HG02571 (cell line): ENCODE results near the gene ZNF148.
"Not testable (repeated sequence)": the region's sequence is repeated elsewhere in the genome, so short reads cannot be mapped to it uniquely, and the experiment has no call there.

Experiments
- ATAC-seq: cut with Tn5 transposase; IDR thresholded peaks from one replicate; pipeline ENCODE4 v1.9.1; 2021; ENCODE audit warnings: mild to moderate bottlenecking, moderate library complexity; ENCODE audit not compliant: unreplicated experiment

Gene ZNF148

DNA sequence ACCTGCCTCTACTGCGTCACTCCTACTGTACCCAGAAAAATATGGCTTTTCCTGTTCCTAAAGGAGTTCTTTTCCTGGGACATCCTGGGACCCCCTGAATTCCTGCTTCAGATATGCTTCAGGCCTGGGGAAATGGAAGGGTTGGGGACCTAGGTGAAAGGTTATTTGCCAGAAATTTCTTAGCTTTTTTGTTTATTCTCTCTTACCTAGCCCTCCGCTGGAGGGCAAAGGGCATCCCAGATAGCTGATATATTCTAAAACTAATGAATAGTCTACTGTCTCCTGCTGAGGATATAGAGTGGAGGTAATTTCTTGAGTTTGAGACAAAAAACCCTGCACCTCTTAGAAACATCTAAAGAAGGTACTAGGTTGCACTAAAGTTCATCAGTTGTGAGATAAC, 3.6 kb upstream of the ZNF148 start:
- ATAC-seq, result no peak

DNA sequence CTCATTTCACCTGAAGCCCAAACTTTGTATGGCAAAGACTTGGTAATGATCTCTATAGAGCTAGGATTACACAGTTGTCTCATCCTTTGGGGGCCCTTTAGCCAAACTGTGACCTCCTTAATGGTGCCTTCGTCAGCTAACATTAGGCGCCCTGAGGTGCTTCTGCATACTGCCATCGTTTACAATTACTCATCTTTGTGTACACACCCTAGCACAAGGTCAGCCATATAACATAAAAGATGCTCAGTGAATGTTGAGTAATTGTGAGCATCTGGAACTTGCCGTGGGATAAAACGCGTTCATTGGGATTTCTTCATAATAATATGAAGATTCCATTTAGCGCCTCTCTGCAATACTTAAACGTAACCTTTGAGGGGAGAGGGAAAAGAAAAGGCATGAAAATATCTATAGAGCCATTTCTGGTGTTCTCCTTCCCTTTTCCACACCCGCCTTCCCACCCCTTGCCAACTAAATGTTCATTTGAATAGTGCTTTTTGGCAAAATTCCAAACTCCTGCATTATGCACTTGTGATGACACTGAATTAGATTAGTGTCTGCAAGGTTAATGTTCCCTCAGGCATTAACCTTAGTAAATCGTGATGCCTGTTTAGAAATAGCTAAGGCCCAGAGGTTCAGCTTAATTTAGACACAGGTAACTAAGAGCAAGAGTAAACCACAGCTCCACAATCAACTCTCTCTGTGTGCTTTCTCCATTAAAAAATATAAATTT, 990 bp upstream of the ZNF148 start:
- no peak for ATAC-seq

DNA sequence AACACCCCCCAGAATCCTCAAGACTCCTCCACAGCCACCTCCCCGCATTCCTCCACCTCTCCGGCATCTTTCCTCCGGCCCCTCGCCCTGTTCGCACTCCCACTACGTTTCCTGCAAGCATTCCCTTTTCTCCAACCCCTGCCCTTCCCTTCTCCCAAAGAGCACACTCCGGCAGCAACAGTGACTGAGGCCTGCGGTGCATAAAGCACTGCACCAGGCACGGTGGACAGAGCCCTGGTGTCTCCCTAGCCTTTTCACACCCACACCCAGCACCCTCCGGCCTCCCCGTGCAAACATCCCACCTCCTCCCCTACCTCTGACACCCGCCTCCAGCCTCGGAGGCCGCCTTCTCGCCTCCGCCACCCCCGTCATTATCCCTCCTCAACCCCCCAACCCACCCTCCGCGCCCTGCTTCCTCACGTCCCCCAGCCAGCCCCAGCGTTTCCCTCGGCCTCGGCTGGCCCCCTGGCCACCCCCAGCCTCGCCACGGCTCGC, 577 bp downstream of the ZNF148 start:
- ATAC-seq, result peak; percentile 23

DNA sequence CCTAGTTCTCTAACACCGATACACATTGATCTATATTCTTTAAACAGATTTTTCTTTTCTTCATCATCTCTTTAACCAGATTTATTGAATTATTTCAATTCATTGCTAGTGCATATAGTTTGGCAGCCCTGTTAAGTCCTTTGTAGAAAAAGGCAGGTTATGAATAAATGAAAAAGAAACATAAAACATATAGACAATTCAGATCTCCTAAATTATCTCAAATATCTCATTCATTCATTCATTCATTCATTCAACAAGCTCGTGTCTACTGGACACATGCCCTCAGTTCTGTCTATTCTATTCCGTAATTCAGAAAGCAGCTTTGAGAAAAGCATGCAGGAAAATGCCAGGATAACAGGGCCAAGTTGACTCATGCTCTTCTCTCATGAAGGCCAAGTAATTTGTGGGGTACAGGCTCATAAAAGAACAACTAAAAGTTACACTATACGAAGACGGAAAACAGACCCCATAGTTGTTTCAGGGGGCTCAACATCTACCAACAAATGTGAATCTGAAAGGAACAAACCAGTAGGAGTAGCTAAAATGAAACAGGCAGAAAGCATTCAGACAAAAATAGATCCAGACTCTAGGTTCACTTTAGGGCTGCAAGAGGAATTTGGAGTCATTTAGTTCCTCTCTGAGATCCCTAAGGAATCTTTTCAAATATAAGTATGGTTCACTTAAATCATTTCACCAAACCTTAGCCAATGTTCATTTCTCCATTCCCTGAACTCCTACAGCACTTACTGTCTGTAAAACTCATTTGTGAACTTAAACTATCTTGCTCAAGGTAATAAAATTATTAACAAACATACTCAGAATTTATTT, 7.5 kb downstream of the ZNF148 start:
- no peak for ATAC-seq

DNA sequence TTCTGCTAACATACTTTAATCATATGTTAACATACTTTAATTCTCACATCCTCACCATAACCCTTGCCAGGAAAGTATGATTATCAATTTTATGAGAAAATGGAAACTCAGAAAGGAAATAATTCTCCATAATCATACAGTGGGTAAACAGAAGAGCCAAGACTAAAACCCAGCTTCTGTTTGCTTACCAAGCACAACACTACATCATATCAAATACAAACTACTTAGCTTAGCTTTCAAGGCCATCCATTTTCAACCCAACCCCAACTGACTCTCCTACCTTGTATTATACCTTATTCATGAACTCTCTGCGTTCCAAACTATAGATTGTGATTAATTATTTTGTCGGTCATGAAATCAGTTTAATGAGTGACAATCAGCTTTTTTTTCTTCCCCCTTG, 9.0 kb downstream of the ZNF148 start:
- ATAC-seq, result no peak

DNA sequence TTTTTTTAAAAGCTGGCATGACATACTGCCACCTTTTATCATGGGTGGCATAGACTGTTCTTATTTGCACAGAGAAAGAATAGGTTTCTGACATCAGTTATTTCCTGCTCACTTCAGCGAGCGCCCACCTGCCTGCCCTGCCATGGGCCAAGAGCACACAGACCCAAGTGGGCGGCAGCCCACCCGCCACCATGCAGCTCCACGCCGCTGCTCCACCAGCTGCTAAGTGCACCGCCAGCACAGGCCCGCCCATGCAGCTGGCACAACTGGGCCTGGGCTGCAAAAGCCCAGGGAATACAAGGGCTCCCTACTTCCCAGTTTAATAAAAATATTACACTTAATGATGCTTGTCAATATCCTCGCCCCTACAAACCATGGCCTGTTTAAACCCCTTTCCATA, 15.4 kb downstream of the ZNF148 start:
- ATAC-seq, result no peak

DNA sequence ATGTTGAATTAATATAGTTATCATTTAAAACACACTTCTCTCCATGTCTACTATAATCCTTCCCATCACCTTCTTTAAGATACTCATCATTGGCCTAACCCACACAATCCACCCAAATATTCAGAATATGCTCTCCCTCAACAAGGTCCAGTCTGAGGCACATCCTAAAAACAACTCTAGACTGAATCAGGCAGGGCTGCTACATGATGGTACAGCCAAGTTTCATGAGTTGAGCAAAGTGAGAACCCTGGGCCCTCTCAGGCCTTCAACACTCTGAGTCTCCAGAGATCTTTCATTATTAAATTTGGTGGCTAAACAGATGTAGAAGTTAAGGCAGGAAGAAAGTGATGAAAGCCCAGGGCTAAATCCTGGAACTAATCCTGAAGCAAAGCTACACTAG, 16.2 kb downstream of the ZNF148 start:
- no peak for ATAC-seq

DNA sequence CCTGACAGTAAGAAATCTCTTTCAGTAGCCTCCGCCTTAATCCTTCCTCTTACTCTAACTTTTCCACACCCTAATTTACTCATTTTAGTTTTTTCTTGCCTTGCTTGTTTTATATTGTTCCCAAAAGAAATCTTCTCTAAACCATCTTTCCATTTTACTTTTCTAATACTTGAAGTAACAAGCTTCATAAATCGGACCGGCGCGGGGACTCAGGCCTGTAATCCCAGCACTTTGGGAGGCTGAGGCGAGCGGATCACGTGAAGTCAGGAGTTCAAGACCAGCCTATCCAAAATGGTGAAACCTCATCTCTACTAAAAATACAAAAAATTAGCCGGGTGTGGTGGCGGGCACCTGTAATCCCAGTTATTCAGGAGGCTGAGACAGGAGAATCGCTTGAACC, 17.3 kb downstream of the ZNF148 start:
- no peak for ATAC-seq

DNA sequence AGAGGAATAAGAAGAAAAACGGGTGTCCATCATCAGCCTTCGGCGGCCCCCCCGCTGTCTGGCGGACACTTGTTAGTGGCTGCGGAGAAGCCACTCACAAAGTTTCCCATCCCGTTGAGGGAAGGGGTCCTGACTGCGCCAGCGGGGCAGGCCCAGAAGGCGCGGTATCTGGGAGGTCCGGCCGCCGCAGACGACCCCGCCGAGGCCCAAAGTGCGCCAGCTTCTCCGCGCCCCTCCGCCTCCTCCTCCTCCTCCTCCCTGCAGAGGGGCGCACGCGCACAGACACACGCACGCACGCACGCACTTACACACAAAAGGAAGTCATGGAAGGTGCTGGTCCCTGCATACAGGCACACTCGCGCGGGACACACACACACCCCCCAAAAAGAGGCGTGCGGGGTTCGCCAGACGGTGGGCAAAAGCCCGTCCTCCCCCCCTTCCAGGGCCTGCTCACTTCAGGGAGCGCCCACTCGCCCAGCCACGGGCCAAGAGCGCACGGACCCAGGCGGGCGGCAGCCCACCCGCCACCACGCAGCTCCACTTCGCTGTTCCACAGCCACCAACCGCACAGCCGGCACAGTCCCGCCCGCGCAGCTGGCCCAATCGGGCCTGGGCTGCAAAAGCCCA, 18.0 kb downstream of the ZNF148 start:
- ATAC-seq, result peak; percentile 70

DNA sequence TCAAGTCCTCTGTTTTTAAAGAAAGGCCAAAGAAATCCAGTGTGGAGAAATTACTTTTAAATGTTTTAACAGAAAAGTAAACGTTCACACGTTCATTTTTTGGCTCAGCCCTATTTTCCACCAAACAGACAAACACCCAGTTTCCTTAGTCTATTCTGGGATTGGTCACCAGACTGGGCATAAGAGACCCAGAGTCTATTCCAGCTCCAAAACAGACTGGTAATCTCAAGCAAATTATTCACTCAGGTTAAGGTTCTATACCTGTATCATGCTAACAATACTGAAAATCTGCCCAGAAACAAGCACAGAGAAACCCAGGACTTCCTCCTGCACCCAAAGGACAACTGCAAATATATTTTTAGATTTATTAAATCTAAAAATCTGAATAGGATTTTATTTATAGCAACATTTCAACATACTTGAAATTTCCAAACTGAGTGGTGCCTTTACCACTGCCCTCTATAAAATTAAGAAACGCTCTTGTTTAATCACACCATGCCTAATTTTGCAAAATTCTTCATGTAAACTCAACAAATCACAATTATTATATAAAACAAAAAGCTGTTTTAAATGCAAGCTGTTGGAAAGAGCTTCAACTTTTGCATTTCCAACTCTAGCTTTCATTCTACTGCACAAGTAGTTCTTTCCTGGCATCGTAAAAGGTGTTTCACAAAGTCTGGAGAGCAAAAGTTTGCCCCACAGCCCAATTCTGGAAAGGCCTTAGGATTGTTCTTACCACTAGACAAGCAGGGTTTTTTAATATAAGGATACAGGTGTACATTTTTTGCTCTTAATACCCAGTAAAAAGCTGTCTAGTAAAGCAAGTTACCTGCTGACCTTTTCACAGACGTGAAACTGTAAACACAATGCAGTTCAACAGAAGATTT, 18.7 kb downstream of the ZNF148 start:
- no peak for ATAC-seq

DNA sequence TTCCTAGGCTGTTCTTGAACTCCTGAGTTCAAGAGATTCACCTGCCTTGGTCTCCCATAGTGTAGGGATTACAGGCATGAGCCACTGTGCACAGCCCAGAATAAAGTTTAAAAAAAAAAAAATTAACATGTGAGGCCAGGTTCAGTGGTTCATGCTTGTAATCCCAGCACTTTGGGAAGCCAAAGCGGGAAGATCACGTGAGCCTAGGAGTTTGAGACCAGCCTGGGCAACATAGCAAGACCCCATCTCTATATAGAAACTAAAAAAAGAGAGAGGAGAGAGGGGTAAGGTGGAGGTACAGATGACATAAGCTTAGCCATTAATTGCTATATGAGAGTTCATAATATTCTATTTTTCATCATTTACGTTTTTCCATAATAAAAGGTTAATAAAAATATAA, 21.5 kb downstream of the ZNF148 start:
- no peak for ATAC-seq

DNA sequence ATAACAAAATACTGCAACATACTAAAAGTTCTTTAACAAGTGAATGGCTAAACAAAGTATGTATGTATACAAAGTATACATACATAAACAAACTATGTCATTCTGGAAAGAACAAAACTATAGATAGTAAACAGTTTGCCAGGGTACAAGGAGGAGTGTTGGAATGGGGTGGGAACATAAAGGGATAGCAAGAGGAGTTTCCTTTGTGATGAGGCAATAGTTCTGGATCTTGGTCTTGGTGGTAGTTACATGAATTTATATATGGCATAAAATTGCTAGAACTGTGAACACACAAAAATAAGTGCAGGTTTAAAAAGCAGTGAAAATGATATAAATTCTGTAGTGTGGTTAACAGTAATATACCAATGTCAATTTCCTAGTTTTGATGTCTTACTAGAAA, 22.0 kb downstream of the ZNF148 start:
- ATAC-seq, result no peak

DNA sequence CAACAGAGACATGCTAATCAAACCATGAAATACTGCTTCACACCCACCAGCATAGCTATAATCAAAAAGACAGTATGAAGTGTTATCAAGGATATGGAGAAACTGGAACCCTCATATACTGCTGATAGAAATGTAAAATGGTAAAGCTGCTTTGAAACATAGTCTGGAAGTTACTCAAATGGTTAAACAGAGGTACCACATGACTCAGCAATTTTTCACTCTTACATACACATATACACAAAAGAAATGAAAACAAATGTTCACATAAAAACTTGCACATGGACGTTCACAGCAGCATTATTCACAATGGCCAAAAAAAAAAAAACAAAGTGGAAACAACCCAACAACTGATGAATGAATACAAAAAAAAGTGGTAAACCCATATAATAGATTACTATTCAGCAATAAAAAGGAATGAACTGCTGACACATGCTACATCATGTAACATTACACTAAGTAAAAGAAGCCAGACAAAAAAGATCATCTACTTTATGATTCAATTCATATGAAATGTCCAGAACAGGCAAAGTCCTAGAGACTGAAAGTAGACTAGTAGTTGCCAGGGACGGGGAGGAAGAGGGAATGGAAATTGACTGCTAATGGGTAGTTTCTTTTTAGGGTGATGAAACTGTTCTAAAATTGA, 23.2 kb downstream of the ZNF148 start:
- ATAC-seq, result no peak

DNA sequence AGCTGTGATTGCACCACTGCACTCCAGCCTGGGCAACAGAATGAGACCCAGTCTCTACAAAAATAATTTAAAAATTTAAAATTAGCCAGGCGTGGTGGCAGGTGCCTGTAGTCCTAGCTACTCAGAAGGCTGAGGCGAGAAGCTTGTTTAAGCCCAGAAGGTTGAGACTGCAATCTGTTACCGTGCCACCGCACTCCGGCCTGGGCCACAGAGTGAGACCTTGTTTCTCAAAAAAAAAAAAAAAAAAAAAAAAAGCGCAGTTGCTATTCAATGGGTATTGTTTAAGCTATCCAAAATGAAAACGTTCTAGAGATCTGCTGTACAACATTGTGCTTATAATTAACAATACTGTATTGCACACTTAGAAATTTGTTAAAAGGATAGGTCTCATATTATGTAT, 24.0 kb downstream of the ZNF148 start:
- ATAC-seq, result no peak

DNA sequence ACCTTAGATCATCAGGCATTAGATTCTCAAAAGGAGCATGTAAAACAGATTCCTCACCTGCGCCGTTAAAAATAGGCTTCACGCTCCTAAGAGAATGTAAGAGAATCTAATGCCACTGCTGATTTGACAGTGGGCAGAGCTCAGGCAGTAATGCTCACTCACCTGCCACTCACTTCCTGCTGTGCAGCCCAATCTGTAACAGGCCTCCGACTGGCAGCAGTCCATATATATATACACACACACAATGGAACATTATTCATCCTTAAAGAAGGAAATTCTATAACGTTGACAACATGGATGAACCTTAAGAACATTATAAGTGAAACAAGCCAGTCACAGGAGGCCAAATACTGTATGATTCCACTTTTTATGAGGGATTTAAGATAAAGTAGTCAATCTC, 24.5 kb downstream of the ZNF148 start:
- no peak for ATAC-seq

DNA sequence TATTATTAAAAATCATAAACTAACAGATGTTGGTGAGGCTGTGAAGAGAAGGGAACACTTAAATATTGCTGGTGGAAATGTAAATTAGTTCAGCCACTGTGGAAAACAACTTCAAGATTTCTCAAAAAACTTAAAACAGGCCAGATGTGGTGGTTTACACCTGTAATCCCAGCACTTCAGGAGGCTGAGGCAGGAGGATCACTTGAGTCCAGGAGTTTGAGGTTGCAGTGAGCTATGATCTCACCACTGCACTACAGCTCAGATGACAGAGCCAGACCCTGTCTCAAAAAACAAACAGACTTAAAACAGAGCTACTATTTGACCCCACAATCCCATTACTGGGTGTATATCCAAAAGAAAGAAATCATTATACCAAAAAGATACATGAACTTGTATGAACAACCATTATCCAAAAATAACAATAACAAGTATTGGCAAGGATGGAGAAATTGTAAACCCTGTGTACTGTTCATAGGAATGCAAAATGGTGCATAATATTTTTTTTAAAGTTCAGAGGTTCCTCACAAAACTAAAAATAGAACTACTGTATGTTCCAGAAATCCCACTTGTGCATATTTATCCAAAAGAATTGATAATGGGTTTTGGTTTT, 25.5 kb downstream of the ZNF148 start:
- ATAC-seq, result no peak

DNA sequence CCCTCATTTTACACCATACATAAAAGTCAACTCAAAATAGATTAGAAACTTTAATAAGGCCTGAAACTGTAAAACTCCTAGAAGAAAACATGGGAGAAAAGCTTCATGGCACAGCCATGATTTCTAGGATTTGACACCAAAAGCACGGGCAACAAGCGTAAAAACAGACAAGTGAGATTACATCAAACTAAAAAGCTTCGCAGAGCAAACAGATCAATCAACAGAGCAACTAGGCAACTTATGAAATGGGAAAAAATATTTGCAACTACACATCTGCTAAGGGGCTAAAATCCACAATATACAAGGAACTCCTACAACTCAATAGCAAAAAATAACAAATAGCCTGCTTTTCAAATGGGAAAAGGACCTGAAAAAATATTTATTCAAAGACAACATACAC, 26.1 kb downstream of the ZNF148 start:
- no peak for ATAC-seq

DNA sequence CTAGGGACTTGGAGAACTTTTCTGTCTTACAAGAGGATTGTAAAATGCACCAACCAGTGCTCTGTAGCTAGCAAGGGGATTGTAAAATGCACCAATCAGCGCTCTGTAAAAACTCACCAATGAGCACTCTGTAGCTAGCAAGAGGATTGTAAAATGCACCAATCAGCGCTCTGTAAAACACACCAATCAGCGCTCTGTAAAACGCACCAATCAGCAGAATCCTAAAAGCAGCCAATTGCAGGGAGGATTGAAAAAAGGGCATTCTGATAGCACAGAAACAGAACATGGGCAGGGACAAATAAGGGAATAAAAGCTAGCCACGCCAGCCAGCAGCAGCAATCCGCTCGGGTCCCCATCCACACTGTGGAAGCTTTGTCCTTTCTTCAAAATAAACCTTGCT, 31.8 kb downstream of the ZNF148 start:
- ATAC-seq, result not testable (repeated sequence)

DNA sequence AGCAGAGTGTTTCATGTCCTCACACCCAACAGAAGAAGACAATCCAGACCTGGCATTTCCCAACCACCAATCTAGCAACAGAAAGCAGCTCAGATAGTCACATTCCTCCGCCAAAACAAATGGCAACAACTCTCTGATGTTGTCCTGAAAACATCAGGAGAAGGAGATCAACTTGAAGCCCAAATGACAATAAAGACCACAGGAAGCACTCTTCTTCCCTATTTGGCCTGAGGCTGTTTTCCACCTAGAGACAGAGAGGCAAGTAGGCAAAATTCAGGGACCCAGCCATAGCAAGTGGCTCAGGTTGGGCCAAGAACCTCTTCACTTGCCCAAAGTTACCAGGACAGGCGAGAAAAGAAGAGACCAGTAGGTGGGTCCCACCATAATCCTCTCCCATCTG, 35.0 kb downstream of the ZNF148 start:
- ATAC-seq, result no peak

DNA sequence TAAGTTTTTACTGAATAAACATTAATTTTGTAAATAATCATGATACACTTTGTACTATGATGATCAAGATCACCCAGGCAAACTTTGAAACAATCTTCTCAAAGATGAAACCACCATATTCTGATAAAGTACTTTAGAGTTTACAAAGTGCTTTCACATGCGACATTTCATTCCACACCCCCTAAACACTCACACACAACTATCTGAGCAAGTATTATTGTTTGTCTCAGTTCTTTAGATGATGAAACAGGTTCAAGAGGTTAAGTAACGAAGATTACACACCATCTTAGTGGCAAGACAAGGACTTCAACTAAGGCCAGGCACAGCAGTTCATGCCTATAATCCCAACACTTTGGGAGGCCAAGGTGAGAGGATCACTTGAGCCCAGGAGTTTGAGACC, 37.6 kb downstream of the ZNF148 start:
- ATAC-seq, result no peak
